HepG2 (cell line): ENCODE results near the gene OPRD1. TPM values are rescaled to one million over a fixed set of nuclear protein-coding genes. Genes with fewer than 3 reads are reported as not detected.

ENCODE experiments used
- ATAC-seq: fragments of 200-7000 bp; cut with Tn5 transposase; 3 replicates; pipeline ENCODE4 v1.9.1; 2020; ENCODE audit warnings: mild to moderate bottlenecking, moderate library complexity
- BruUV-seq: library from RNA; stranded (reverse); fragments of 400-500 nt; replicated peaks from 2 replicates; lab custom pipeline; 2021; lab: Mats Ljungman, UMichigan
- CTCF ChIA-PET: fragments of 300-600 bp; formaldehyde crosslinking; extraction: SDS; loops from one replicate; lab custom pipeline; 2021; ENCODE audit warnings: low total read pairs, inconsistent platforms, low intra/inter-chr PET ratio; lab: Yijun Ruan, JAX
- POLR2A ChIA-PET: fragments of 350-600 bp; sonication (Branson Sonifier 250); formaldehyde crosslinking; loops from one replicate; lab custom pipeline; 2020; ENCODE audit warnings: antibody characterized with exemption, inconsistent platforms; lab: Yijun Ruan, JAX
- DNase-seq: peaks from one replicate; pipeline ENCODE4 v3.0.0-alpha.2; 2015; ENCODE audit warnings: low spot score
- FAIRE-seq: peaks from 3 replicates; lab custom pipeline; 2011; peaks lifted over from hg19 to GRCh38; lab: Jason Lieb, UNC
- H2AFZ ChIP-seq: one replicate; pipeline ENCODE4 v1.6.1; 2011; ENCODE audit warnings: low read length, inconsistent platforms
- H3K27ac ChIP-seq: fragments of 300-600 bp; 3 replicates; pipeline ENCODE4 v1.8.0; 2011; ENCODE audit warnings: mixed run types, mild to moderate bottlenecking, mixed read lengths, low read length, inconsistent platforms; ENCODE audit not compliant: insufficient read depth; ENCODE audit errors: extremely low read length
- H3K27me3 ChIP-seq, 2 experiments: fragments of 200-600 bp in 1 of 2; 2 replicates in 1 of 2; 3 replicates in 1 of 2; pipeline versions ENCODE4 v1.6.0 to v1.8.0; 2011; ENCODE audit warnings: low read length in 2 of 2, mild to moderate bottlenecking in 2 of 2, moderate library complexity in 2 of 2, inconsistent platforms in 1 of 2; ENCODE audit not compliant: insufficient read depth in 2 of 2, control insufficient read depth in 1 of 2
- H3K36me3 ChIP-seq, 2 experiments: fragments of 200-600 bp in 1 of 2; replicated peaks in 1 of 2; 2 replicates in 1 of 2; 3 replicates in 1 of 2; pipeline versions ENCODE4 v1.5.1 to v1.8.0; 2011; ENCODE audit warnings: low read length in 2 of 2, inconsistent platforms in 1 of 2; ENCODE audit not compliant: insufficient read depth in 2 of 2, control insufficient read depth in 1 of 2
- H3K4me1 ChIP-seq: 2 replicates; pipeline ENCODE4 v1.5.1; 2012; ENCODE audit warnings: low read length, inconsistent platforms; ENCODE audit not compliant: insufficient read depth
- H3K4me2 ChIP-seq: 2 replicates; pipeline ENCODE4 v1.6.0; 2011; ENCODE audit warnings: low read depth, low read length, inconsistent platforms
- H3K4me3 ChIP-seq, 3 experiments: fragments of 200-600 bp in 1 of 3; sonication (generic), shearing (Covaris generic) in 1 of 3; replicated peaks in 1 of 3; 2 replicates each; pipeline ENCODE4 v1.5.1; 2011 to 2016; ENCODE audit warnings: low read length in 3 of 3, inconsistent platforms in 2 of 3, low read depth in 2 of 3, mild to moderate bottlenecking in 2 of 3, control low read depth in 1 of 3, mixed read lengths in 1 of 3; ENCODE audit not compliant: insufficient read depth in 1 of 3
- H3K79me2 ChIP-seq: one replicate; pipeline ENCODE4 v1.6.1; 2011; ENCODE audit warnings: low read length, inconsistent platforms; ENCODE audit not compliant: insufficient read depth
- H3K9ac ChIP-seq: 2 replicates; pipeline ENCODE4 v1.6.0; 2011; ENCODE audit warnings: mild to moderate bottlenecking, low read depth, low read length, inconsistent platforms; ENCODE audit not compliant: insufficient read depth
- H3K9me3 ChIP-seq: 2 replicates; pipeline ENCODE4 v1.5.1; 2012; ENCODE audit warnings: mild to moderate bottlenecking, low read length
- H4K20me1 ChIP-seq: 2 replicates; pipeline ENCODE4 v1.6.0; 2011; ENCODE audit warnings: inconsistent platforms, mild to moderate bottlenecking, low read length, moderate library complexity; ENCODE audit not compliant: insufficient read depth
- ARNT2 ChIP-seq: sonication (generic); formaldehyde crosslinking; IDR thresholded peaks from 2 replicates; pipeline ENCODE4 v1.8.0; 2022; ENCODE audit warnings: mild to moderate bottlenecking, low read depth, missing genetic modification reagents, moderate library complexity
- KMT2B ChIP-seq: IDR thresholded peaks from 2 replicates; pipeline ENCODE4 v1.6.1; 2016; ENCODE audit warnings: missing genetic modification reagents, missing compliant biosample characterization
- MEIS2 ChIP-seq: sonication (generic); formaldehyde crosslinking; IDR thresholded peaks from 2 replicates; pipeline ENCODE4 v1.9.0; 2021; ENCODE audit warnings: mild to moderate bottlenecking, missing genetic modification reagents
- PCBP2 ChIP-seq: fragments of 200-400 bp; formaldehyde crosslinking; optimal IDR thresholded peaks from 2 replicates; pipeline ENCODE3; 2018; ENCODE audit warnings: low read length, low read depth; ENCODE audit not compliant: poor library complexity, severe bottlenecking
- ZNF180 ChIP-seq: sonication (generic); formaldehyde crosslinking; IDR thresholded peaks from 2 replicates; pipeline ENCODE4 v1.4.0; 2020; ENCODE audit warnings: low read depth, missing genetic modification reagents, borderline replicate concordance
- ZNF253 ChIP-seq: sonication (generic); formaldehyde crosslinking; IDR thresholded peaks from 2 replicates; pipeline ENCODE4 v1.8.0; 2022; ENCODE audit warnings: mild to moderate bottlenecking, missing genetic modification reagents, borderline replicate concordance
- ZNF333 ChIP-seq: sonication (generic); formaldehyde crosslinking; IDR thresholded peaks from 2 replicates; pipeline ENCODE4 v1.4.0; 2020; ENCODE audit warnings: mild to moderate bottlenecking, missing genetic modification reagents, borderline replicate concordance
- ZNF674 ChIP-seq: sonication (generic); formaldehyde crosslinking; IDR thresholded peaks from 2 replicates; pipeline ENCODE4 v1.5.0; 2020; ENCODE audit warnings: low read depth, mild to moderate bottlenecking, missing genetic modification reagents
- WGBS: methylation state at CpG from one replicate; pipeline ENCODE4 v1.1.6; 2017; ENCODE audit warnings: low lambda C conversion rate; 5-methylcytosine and 5-hydroxymethylcytosine counted together
- in situ Hi-C: cut with HindIII; loops from 2 replicates; pipeline ENCODE4 v1.10.0; 2017; ENCODE audit warnings: low pct_unique_long_range_greater_than_20kb; ENCODE audit not compliant: extremely low pct_ligation_motif_present
- intact Hi-C: fragments of 100-400 bp; cut with micrococcal nuclease; formaldehyde crosslinking; loops from one replicate; pipeline ENCODE4 v1.10.0; 2022; ENCODE audit not compliant: unreplicated experiment
- polyA plus RNA-seq, 8 experiments: library from polyadenylated mRNA; depleted of rRNA in 3 of 8; stranded (reverse) in 7 of 8; unstranded in 1 of 8; fragments of >200 nt; fragmentation: Illumina TruSeq in 4 of 8; extraction: Trizol in 4 of 8; gene quantifications; 2 replicates each; pipeline versions ENCODE4 v1.2.1 to v1.2.3, GENCODE V29; 2011 to 2016; ENCODE audit warnings: low read depth in 4 of 8, missing spikeins in 1 of 8, mixed read lengths in 1 of 8; ENCODE audit not compliant: insufficient read depth in 1 of 8
- total RNA-seq, 5 experiments: library from RNA; depleted of rRNA; stranded (reverse); fragments of >200 nt; fragmentation: Illumina TruSeq; extraction: Trizol; gene quantifications; 2 replicates each; pipeline ENCODE4 v1.2.3, GENCODE V29; 2016; ENCODE audit warnings: low read depth in 1 of 5
- TF ChIP-seq, protein P1 (sequence below): sonication (generic); formaldehyde crosslinking; IDR thresholded peaks from 2 replicates; pipeline ENCODE4 v1.4.0; 2020; ENCODE audit warnings: missing genetic modification reagents, borderline replicate concordance
- TF ChIP-seq, protein P2 (sequence below): sonication (generic); formaldehyde crosslinking; IDR thresholded peaks from 2 replicates; pipeline ENCODE4 v1.5.0; 2020; ENCODE audit warnings: missing genetic modification reagents
- TF ChIP-seq, protein P3 (sequence below): sonication (generic); formaldehyde crosslinking; IDR thresholded peaks from 2 replicates; pipeline ENCODE4 v1.8.1; 2023; ENCODE audit warnings: missing genetic modification reagents, inconsistent platforms, borderline replicate concordance

OPRD1 gene
- total and polyA plus RNA-seq, 2 of the 13 experiments (the other 11 are each of a cell fraction or from before 2014, with no cell fraction given), result 0.02 to 0.03 TPM

DNA sequence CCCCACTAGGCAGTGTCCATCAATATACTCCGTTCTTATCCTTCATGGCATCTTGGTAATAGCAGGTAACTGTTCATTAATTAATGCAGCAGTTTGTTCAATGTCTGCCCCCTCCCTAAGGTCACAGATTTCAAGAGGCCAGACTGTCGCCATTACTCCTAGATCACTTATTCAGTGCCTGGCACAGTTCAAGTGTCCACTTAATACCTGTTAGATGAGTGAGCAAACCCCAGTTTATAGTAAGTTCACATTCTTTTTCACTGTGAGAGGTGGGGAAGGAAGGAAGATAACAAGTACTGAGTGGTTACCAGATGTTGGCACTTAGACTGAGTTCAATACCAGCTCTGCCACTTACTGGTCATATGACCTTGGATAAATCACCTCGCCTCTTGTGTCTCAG lies 36.4 kb downstream of the OPRD1 start:
- no peaks in the 10 kb centered on the region for H4K20me1 ChIP-seq
- no TSS peak for BruUV-seq
- H3K4me3 ChIP-seq, result no peak overlapping the region
- no peak overlapping the region for H2AFZ ChIP-seq
- H3K36me3 ChIP-seq, result no peaks in the 10 kb centered on the region
- no peak overlapping the region for H3K27ac ChIP-seq
- H3K4me1 ChIP-seq, result peaks cover 12% of the 10 kb centered on the region
- ATAC-seq, result no peak
- POLR2A ChIA-PET, result no interaction called here
- CTCF ChIA-PET, result no interaction called here
- TF ChIP-seq, protein P1, sequence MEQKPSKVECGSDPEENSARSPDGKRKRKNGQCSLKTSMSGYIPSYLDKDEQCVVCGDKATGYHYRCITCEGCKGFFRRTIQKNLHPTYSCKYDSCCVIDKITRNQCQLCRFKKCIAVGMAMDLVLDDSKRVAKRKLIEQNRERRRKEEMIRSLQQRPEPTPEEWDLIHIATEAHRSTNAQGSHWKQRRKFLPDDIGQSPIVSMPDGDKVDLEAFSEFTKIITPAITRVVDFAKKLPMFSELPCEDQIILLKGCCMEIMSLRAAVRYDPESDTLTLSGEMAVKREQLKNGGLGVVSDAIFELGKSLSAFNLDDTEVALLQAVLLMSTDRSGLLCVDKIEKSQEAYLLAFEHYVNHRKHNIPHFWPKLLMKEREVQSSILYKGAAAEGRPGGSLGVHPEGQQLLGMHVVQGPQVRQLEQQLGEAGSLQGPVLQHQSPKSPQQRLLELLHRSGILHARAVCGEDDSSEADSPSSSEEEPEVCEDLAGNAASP, result no peak
- TF ChIP-seq PCBP2, result no peak
- TF ChIP-seq, protein P2, sequence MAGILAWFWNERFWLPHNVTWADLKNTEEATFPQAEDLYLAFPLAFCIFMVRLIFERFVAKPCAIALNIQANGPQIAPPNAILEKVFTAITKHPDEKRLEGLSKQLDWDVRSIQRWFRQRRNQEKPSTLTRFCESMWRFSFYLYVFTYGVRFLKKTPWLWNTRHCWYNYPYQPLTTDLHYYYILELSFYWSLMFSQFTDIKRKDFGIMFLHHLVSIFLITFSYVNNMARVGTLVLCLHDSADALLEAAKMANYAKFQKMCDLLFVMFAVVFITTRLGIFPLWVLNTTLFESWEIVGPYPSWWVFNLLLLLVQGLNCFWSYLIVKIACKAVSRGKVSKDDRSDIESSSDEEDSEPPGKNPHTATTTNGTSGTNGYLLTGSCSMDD (CRISPR knock-in tag), result no peak
- TF ChIP-seq ZNF253 (CRISPR knock-in tag), result no peak
- no peak for TF ChIP-seq ZNF180 (CRISPR knock-in tag)
- no peak for TF ChIP-seq ARNT2 (CRISPR knock-in tag)
- TF ChIP-seq, protein P3, sequence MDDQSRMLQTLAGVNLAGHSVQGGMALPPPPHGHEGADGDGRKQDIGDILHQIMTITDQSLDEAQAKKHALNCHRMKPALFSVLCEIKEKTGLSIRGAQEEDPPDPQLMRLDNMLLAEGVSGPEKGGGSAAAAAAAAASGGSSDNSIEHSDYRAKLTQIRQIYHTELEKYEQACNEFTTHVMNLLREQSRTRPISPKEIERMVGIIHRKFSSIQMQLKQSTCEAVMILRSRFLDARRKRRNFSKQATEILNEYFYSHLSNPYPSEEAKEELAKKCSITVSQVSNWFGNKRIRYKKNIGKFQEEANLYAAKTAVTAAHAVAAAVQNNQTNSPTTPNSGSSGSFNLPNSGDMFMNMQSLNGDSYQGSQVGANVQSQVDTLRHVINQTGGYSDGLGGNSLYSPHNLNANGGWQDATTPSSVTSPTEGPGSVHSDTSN (CRISPR knock-in tag), result no peak
- no peak for TF ChIP-seq ZNF333 (CRISPR knock-in tag)
- no peak for TF ChIP-seq KMT2B (CRISPR knock-in tag)
- no peak for TF ChIP-seq MEIS2
- no peak for TF ChIP-seq ZNF674 (CRISPR knock-in tag)
- TF ChIP-seq, all 625 proteins: peak for 0
- no peak for FAIRE-seq
- H3K27me3 ChIP-seq, result peaks cover 0 to 10% of the 10 kb centered on the region in 2 experiments; a peak in 1 of 5 replicates
- H3K4me2 ChIP-seq, result no peak overlapping the region
- WGBS, result 52% methylated on average over 3 of the region's 3 CpGs
- in situ Hi-C loops, result no loop called here
- no peak for DNase-seq
- H3K79me2 ChIP-seq, result no peaks in the 10 kb centered on the region
- intact Hi-C loops, result no loop called here
- H3K9ac ChIP-seq, result no peak overlapping the region
- H3K9me3 ChIP-seq, result no peaks in the 10 kb centered on the region
